Activated CD4-positive, alpha-beta T cell treated with anti-CD3 and anti-CD28 coated beads for 24 hours (primary cell): ENCODE measurements around the gene SLC30A5.

Experiments used
- DNase-seq, 2 donors: peaks; one replicate each; pipeline ENCODE4 v3.0.0-alpha.2; 2020; ENCODE audit warnings: low read depth in 2 of 2

SLC30A5 gene

DNA sequence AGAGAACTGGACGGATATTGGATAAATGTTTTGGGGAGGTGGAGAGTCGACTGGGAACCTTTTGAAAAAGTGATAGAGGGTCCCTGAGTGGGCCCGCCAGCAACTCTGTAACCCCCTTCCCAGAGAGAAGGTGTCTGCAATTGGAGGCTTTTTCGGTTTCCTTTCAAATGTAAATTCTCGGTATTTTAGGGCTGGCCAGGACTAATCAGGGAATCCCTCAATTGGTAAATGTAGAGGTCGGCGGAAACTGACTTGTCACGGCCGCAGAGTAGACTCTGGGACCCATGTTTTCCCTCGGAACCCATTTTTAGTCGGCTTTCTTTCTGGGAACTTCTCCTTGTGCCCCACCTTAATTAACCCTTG lies 73.7 kb downstream of the SLC30A5 start:
- no peak for DNase-seq

DNA sequence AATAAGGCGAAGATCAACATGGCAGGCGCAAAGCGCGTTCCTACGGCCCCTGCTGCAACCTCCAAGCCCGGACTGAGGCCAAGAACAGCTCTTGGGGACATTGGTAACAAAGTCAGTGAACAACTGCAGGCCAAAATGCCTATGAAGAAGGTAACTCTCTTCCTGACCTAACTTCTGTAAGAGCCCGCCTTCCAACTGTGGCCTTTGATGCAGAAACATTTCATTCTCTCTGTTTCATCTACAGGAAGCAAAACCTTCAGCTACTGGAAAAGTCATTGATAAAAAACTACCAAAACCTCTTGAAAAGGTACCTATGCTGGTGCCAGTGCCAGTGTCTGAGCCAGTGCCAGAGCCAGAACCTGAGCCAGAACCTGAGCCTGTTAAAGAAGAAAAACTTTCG lies 74.1 kb downstream of the SLC30A5 start:
- DNase-seq, result no peak

DNA sequence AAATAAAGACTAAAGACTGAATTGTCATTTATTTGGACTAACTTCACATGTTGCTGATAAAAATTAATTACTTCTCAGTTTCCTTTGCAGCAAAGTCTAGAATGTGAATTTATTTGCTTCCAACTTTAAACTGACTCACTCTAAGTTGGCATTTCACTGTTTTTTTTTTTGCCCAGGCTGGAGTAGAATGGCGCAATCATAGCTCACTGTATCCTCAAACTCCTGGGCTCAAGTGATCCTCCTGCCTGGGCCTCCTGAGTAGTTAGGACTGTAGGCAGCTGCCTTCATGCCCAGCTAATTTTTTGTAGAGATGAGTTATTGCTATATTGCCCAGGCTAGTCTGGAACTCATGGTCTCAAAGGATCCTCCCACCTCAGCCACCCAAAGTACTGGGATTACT lies 76.7 kb downstream of the SLC30A5 start:
- DNase-seq, result no peak

DNA sequence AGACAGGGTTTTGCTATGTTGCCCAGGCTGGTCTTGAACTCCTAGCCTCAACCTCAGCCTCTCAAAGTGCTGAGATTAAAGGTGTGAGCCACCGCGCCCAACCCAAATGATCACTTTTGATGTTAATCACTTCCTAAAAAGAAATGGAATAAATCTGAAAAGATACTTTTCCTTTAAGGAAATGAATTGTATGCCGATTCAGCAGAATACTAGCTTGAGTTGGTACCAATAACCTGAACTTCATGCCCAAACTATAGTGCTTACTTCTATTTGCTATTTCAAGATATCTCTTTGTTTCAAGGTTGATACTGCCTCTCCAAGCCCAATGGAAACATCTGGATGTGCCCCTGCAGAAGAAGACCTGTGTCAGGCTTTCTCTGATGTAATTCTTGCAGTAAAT lies 77.2 kb downstream of the SLC30A5 start:
- no peak for DNase-seq
